ENCODE results near the gene RAG1. TPM values are rescaled to one million over a fixed set of nuclear protein-coding genes. Genes with fewer than 3 reads are reported as not detected.

RAG1 gene
- 1 to 10 TPM in 3 of 4 donors, under 1 TPM in 1; 0.60 to 3.2 (median 1.5) TPM for total RNA-seq

DNA sequence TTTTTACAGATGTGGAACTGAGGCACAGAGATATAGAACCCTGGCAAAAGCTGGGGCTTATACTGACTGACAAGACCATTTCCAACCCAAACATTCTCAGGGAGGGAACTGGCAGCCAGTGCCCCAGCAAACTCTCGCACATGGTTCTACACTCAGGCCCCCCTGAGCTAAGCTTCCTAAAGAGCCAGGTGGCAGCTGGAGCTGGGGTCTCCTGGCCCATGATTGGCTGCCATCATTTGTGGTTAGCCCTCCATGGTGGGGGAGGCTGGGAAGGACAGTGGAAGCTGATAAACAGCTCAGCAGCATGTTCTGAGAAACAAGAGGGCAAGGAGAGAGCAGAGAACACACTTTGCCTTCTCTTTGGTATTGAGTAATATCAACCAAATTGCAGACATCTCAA, at the start of gene RAG1:
Gene RAG1 (plus strand): TSS at position 314 of the 400 bp plus-strand sequence. CDS start 5,298 bp downstream, outside the sequence.
- no peak for DNase-seq
- no peak within 1 kb of the TSS for H3K27ac ChIP-seq
- H3K27me3 ChIP-seq: no peaks in the 10 kb centered on the region
- in situ Hi-C loops (cut with MboI; ENCODE audit: low pct_ligation_motif_present in 1 of 4, low pct_unique_long_range_greater_than_20kb in 1 of 4, low sequenced_read_pairs in 3 of 4): loop anchor here (10.0 kb wide), 2 partner anchors 107 to 177 kb away; no protein-coding TSS in a partner anchor
- TF ChIP-seq EP300 (IDR thresholded peaks at IDR 0.05; ENCODE audit: low read depth) (no peak), POLR2A (IDR thresholded peaks at IDR 0.05) (no peak)
- TF ChIP-seq, protein P1, sequence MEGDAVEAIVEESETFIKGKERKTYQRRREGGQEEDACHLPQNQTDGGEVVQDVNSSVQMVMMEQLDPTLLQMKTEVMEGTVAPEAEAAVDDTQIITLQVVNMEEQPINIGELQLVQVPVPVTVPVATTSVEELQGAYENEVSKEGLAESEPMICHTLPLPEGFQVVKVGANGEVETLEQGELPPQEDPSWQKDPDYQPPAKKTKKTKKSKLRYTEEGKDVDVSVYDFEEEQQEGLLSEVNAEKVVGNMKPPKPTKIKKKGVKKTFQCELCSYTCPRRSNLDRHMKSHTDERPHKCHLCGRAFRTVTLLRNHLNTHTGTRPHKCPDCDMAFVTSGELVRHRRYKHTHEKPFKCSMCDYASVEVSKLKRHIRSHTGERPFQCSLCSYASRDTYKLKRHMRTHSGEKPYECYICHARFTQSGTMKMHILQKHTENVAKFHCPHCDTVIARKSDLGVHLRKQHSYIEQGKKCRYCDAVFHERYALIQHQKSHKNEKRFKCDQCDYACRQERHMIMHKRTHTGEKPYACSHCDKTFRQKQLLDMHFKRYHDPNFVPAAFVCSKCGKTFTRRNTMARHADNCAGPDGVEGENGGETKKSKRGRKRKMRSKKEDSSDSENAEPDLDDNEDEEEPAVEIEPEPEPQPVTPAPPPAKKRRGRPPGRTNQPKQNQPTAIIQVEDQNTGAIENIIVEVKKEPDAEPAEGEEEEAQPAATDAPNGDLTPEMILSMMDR (IDR thresholded peaks at IDR 0.05): no peak
- no peaks in the 10 kb centered on the region for H3K9me3 ChIP-seq
- peaks cover 0 to 5% (median 3%) of the 10 kb centered on the region in 4 donors for H3K4me1 ChIP-seq
- WGBS, 2 donors (ENCODE audit: low coverage in 1 of 2): 78 to 100% methylated on average over 1 of the region's 1 CpG
- H3K4me3 ChIP-seq: no peak within 1 kb of the TSS
- intact Hi-C loops (cut with DNase I; ENCODE audit: low total_unique reads): no loop called here
- H3K36me3 ChIP-seq: no peaks in the 10 kb centered on the region

DNA sequence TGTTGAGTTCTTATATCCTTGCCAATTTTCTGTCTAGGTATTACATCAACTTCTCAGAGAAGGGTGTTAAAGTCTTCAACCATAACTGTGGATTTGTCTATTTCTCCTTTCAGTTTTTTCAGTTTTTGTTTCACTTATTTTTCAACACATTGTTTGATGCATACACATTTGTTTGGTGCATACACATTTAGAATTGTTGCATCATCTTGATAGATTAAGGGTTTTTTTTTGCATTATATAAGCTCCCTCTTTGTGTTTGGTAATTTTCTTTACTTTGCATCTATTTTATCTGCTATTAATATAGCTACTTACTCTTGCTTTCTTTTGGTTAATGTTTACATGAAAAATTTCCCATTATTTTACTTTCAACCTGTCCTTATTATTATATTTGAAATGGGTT, 37.0 kb upstream of the RAG1 start:
- Histone ChIP-seq H3K27me3 (no peaks in the 10 kb centered on the region), H3K4me3 (no peak overlapping the region), H3K27ac (no peak overlapping the region), H3K4me1 (no peaks in the 10 kb centered on the region), H3K36me3 (no peaks in the 10 kb centered on the region), H3K9me3 (no peaks in the 10 kb centered on the region)
- intact Hi-C loops (cut with DNase I; ENCODE audit: low total_unique reads): no loop called here
- no peak for DNase-seq
- TF ChIP-seq, protein P1 (IDR thresholded peaks at IDR 0.05): no peak
- no peak for TF ChIP-seq POLR2AphosphoS5 (IDR thresholded peaks at IDR 0.05)
- no peak for TF ChIP-seq POLR2A (IDR thresholded peaks at IDR 0.05)
- no peak for TF ChIP-seq EP300 (IDR thresholded peaks at IDR 0.05; ENCODE audit: low read depth)
- in situ Hi-C loops (cut with MboI; ENCODE audit: low pct_ligation_motif_present in 1 of 4, low pct_unique_long_range_greater_than_20kb in 1 of 4, low sequenced_read_pairs in 3 of 4): no loop called here

DNA sequence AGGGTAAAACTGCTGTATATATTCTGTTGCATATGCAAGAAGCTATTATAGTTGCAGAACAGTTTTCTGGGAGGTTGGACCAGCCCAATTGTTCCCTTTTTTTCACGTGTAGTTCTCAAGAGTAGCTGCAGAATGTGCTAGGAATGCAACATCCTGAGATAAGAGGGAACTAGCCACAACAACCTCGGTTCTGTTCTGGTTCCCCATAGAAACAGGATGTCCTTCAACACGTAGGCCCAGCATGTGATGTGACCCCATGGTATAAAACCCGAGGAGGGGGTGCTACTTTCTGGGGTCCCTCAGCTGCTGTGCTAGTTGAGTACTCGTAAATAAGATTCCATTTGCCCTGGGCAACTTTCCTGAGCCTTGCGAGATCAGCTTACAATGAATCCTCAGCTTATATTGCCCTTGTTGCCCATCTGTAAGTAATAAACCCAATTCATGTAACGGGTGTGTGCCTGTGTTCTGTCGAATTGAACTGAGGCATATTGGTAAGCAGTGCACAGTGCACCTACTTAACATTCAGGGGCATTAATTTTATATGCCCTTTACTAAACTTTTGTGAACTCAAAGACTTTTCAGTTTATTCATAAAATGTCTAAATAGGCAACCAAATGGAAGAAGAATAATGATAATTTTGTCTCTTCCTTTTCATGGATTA, 34.7 kb upstream of the RAG1 start:
- no peaks in the 10 kb centered on the region for H3K9me3 ChIP-seq
- DNase-seq: no peak
- no peaks in the 10 kb centered on the region for H3K36me3 ChIP-seq
- intact Hi-C loops (cut with DNase I; ENCODE audit: low total_unique reads): no loop called here
- TF ChIP-seq, protein P1 (IDR thresholded peaks at IDR 0.05): no peak
- TF ChIP-seq POLR2A (IDR thresholded peaks at IDR 0.05) (no peak), POLR2AphosphoS5 (IDR thresholded peaks at IDR 0.05) (no peak), EP300 (IDR thresholded peaks at IDR 0.05; ENCODE audit: low read depth) (no peak)
- 31 to 39% methylated on average over 4 to 8 of the region's 8 CpGs for WGBS, 2 donors (ENCODE audit: low coverage in 1 of 2)
- no peaks in the 10 kb centered on the region for H3K27me3 ChIP-seq
- no peak overlapping the region for H3K4me3 ChIP-seq
- no peak overlapping the region for H3K27ac ChIP-seq
- in situ Hi-C loops (cut with MboI; ENCODE audit: low pct_ligation_motif_present in 1 of 4, low pct_unique_long_range_greater_than_20kb in 1 of 4, low sequenced_read_pairs in 3 of 4): no loop called here
- no peaks in the 10 kb centered on the region for H3K4me1 ChIP-seq

DNA sequence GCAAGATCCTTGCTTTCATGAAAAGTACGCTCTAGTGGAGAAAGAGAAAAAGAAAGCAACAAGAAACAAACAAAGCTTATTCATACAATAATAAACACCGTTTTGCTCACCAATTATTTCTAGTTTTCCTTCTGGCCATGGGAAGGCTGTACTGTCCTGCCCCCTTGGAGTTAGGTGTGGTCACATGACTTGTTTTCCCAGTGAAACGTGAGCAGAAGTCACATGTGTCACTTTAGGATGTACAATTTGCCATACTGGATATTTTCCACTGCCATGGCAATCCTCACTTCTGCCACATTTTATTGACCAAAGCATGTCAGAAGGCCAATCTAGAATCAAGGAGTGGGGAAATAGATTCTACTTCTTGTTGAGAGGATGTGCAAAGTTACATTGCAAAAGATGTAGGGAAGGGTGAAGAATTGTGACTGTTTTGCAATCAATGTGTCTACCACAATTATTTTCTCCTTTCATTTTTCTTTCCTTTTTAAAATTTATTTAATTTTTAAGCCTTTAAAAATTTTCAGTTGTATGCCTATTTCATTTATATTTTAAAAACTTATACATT, 33.4 kb upstream of the RAG1 start:
- intact Hi-C loops (cut with DNase I; ENCODE audit: low total_unique reads) (no loop called here), in situ Hi-C loops (cut with MboI; ENCODE audit: low pct_ligation_motif_present in 1 of 4, low pct_unique_long_range_greater_than_20kb in 1 of 4, low sequenced_read_pairs in 3 of 4) (no loop called here)
- Histone ChIP-seq H3K4me3 (no peak overlapping the region), H3K27ac (no peak overlapping the region), H3K9me3 (no peaks in the 10 kb centered on the region), H3K36me3 (no peaks in the 10 kb centered on the region), H3K4me1 (no peaks in the 10 kb centered on the region), H3K27me3 (no peaks in the 10 kb centered on the region)
- DNase-seq: no peak
- 63 to 69% methylated on average over 3 of the region's 3 CpGs for WGBS, 2 donors (ENCODE audit: low coverage in 1 of 2)
- TF ChIP-seq EP300 (IDR thresholded peaks at IDR 0.05; ENCODE audit: low read depth): no peak
- TF ChIP-seq, protein P1 (IDR thresholded peaks at IDR 0.05): no peak
- no peak for TF ChIP-seq POLR2A (IDR thresholded peaks at IDR 0.05)
- no peak for TF ChIP-seq POLR2AphosphoS5 (IDR thresholded peaks at IDR 0.05)
